Activated CD4-positive, alpha-beta T cell treated with anti-CD3 and anti-CD28 coated beads for 4 hours (primary cell): ENCODE results near the gene ABI1.
"Not testable (repeated sequence)": the region's sequence is repeated elsewhere in the genome, so short reads cannot be mapped to it uniquely, and the experiment has no call there.

Experiments
- DNase-seq, 2 donors: peaks; one replicate each; pipeline ENCODE4 v3.0.0-alpha.2; 2020

ABI1 gene

GRCh38 chr10:26860443-26861204, at the start of gene ABI1:
Gene ABI1 (minus strand): TSS chr10:26860958. CDS start chr10:26860863, 95 bp downstream.
- DNase-seq = peak; percentile 98 to 99

- DNase-seq = no peak
Measured at GRCh38 chr10:26909753-26910152, 49.0 kb upstream of the ABI1 start.

DNA sequence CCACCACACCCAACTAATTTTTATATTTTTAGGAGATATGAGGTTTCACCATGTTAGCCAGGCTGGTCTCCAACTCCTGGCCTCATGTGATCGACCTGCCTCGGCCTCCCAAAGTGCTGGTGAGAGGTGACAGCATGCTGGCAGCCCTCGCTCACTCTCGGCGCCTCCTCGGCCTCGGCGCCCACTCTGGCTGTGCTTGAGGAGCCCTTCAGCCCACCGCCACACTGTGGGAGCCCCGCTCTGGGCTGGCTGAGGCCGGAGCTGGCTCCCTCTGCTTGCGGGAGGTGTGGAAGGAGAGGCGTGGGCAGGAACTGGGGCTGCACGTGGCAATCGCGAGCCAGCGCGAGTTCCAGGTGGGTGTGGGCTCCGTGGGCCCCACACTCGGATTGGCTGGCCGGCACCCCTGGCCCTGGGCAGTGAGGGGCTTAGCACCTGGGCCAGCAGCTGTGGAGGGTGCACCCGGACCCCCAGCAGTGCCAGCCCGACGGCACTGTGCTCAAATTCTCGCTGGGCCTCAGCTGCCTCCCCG, 44.6 kb upstream of the ABI1 start:
- DNase-seq = not testable (repeated sequence)

DNA sequence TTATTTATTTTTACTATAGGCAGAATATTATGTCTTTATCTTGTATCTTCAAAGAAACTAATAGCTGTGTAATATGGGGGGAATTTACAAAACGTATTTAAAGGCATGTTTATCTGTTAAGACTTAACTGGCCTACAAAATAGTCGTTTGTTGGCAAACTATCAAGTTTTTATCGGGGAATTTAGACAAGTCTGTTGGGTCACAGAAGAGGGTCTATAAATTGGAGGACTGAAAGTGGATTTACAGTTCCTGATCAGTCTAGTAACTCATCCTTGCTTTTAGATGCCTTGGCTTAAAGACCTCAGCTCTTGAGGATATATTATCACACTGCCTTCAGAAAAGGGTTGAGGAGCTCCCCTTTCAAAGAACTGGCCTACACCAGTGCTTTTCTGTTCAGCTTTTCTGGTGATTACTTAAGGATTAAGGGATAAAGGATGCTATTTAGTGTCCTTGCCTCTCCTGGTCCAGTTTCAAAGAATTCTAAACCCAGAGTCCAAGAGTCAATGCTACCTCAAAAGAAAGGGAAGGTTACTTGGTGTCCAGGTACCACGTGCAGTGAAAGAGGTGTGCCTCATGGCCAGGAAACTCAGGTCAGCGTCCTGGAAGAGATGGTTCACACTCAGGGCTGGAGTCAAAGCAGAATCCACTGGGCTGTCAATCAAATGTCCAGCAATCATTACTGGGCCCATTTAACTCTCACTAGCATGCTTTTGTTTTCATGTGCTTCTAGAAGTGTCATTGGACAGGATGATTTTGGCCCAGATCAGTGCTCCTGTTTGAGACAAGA, 42.9 kb upstream of the ABI1 start:
- DNase-seq = no peak

DNA sequence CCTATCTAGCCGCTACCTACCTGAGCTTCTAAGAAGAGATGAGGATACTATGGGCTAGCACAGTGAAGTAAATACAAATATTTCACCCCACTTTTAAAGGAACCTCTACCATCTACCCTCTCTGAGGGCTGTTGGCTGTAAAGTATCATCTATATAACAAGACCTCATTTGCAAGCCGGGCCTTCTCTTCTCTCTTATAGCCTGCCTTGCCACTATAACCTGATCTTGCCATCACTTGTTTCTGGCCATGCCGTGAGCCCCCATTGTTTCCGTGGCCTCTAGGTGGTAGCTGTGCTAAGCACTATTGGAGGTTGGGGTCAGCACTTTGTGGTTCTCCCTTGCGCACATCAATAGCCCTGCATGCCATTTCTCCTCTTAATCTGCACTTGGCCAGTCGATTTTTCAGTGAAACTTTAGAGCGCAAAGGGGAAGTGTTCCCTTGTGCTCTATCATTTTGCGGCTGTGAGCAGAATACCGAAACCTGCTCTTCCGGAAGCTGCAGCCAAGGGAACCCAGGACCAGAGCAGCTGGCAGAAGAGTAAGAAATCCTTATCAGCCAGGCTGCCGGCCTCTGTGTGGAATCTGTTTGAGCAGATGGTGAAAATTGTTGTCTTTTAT, 31.7 kb upstream of the ABI1 start:
- DNase-seq = not testable (repeated sequence)

GRCh38 chr10:26890956-26891355, 30.2 kb upstream of the ABI1 start:
- DNase-seq = peak in 1 of 2 donors; percentile 7

DNA sequence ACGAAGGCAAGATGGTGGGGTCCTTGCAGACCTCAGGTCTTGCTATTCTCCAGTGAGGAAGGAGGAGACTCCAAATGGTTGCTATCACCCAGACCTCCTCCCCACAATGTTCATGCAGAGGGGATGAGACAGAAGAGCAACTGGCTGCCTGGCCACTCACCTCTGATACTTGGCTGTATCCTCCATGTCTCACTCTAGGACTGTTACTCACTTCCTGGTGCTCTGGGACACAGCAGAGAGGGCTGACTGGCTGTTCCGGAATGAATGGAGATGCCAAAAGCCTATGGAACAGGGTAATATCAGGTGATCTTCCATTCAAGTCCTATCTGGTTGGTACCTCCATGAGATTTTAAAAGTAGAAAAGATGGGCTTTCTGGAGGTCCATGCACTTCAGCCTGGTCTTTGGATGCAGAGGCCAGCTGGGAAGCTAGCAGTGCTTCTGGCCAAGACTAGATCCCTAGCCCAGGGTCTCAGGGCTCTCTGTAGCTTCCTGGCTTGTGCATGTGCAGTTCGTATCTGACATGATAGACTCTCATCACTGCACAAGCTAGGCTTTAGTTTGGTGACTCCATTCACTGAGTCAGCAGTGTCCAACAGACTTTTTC, 27.0 kb upstream of the ABI1 start:
- DNase-seq = no peak

GRCh38 chr10:26881600-26882331, 21.0 kb upstream of the ABI1 start:
- no peak for DNase-seq

DNA sequence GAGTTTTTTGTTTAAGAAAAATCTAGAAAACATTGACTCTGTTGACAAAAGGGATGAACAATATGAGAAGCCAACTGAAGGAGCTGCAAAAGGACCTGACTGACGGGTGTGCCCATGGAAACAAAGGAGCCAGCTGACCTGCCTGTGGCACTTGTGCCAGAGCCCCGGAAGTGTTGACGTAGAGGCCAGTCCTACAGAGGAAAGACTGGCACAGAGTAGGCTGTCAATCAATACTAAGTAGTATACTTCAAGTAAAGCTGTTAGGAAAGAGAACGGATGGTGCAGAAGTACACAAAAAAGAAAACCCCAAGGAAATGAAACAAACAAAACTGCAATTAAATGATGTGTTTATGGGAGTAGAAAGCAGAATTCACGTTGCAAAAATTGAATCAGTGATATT, 19.0 kb upstream of the ABI1 start:
- no peak for DNase-seq

DNA sequence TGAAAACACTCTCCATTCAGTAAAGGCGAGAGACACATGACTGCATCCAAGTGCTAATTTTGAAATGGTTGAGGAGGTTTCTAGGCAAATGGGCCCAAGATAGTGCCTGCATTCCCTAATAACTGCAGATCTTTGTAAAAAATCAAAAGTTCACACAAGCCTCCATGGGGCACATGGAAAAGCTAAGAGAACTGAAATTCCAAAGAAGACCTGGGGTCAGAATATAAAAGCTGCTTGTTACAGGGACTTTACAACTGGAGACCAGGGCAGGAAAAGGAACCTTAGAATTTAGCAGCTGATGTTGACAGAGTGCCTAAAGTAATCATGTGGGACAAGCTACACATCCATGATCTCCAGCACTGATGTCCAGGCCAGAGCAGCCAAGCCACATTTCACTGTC, 10.0 kb upstream of the ABI1 start:
- DNase-seq = no peak

DNA sequence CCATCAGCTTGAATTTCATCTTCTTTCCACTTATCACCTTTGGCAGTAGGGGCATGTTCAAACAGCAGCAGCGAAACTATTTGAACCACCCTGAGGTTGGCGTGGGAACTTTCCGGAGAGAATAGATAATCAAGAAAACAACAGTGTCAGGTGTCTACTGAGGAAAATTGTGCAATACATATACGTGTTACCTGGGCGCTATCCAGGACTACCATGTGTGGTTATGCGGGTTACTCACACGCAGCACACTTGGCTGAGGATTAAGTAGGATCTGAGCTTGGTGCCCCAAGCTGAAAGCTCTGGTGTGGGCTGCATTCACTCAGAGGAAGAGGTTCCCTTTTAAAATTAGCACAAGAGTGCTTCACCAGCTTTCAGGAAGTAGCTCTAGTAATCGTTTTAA, 8.8 kb upstream of the ABI1 start:
- DNase-seq = no peak

DNA sequence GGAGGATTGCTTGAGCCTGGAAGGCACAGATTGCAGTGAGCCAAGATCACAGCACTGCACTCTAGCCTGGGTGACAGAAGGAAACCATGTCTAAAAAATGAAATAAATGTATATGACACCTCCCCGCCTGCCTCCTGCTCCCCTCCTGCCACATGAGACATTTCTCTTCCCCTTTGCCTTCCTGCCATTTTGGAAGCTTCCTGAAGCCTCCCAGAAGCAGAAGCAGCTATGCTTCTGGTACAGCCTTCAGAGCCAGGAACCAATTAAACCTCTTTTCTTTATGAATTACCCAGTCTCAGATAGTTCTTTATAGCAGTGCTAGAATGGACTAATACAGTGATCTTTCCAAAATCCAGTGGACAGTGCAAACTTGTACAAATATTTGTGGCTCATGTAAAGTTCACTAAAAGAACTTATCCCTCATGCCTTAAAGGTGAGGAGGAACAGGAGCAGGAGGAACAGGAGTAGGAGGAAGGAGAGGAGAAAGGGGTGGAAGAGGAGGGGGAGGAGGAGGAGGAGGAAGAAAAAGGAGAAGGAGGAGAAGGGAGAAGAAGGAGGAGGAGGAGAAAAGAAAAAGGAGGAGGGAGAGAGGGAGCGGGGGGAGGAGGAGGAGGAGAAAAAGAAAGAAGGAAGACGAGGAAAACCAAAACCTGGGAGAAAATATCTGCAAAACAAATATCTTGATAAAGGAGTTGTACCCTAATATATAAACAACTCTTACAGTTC, 2.8 kb upstream of the ABI1 start:
- no peak for DNase-seq

- no peak for DNase-seq
Measured at GRCh38 chr10:26861205-26861998, 644 bp upstream of the ABI1 start.

GRCh38 chr10:26860102-26860442, 686 bp downstream of the ABI1 start:
- DNase-seq = peak; percentile 56 to 62

GRCh38 chr10:26859241-26860101, 1.3 kb downstream of the ABI1 start:
- no peak for DNase-seq

DNA sequence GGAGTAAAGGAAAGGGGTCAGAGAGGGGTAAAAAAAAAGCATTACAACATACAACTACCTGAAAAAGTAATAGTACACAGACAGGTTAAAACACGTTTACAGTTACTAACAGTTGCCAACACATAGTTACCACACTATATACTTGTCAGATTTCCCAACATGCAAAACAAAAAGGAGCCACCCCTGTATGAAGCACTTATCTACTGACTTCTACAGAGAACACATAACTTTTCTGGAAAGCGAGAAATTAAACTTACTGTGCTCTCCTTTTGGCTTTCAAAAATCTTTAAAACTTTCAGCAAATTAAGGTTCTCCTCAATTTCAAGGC, 2.1 kb downstream of the ABI1 start:
- DNase-seq = no peak

GRCh38 chr10:26857991-26858706, 2.6 kb downstream of the ABI1 start:
- no peak for DNase-seq

GRCh38 chr10:26857553-26857952, 3.2 kb downstream of the ABI1 start:
- not testable (repeated sequence) for DNase-seq

DNA sequence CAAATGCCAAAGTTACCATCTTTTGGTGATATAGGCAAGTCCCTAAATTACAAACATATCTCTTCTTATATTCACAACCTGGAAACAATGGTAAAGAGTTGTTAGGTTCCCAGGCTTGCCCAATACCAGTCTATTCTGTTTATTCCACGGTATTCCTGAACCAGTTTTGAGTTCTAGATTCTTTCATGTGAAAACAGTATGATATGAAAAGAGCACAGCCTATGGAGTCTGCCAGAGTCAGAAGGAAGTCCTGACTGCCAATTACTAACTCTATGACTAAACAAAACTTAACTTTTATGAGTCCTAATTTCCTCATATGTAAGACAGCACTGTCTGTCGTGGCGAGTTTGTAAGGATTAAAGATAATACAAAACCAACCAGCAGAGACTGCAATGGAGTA, 5.6 kb downstream of the ABI1 start:
- no peak for DNase-seq
